Sigmoid colon (tissue), 7 donors: Measurements from ENCODE around the gene P2RY8. TPM values are rescaled to one million over a fixed set of nuclear protein-coding genes. Genes with fewer than 3 reads are reported as not detected.
A peak's percentile ranks its signal among the peaks of the same experiment; 100 is the strongest.
"Not testable (repeated sequence)": the region's sequence is repeated elsewhere in the genome, so short reads cannot be mapped to it uniquely, and the experiment has no call there.

Experiments
- DNase-seq: peaks from one replicate; pipeline ENCODE4 v3.0.0-alpha.2; 2019
- H3K27ac ChIP-seq, 4 donors: fragments of 200-600 bp; sonication (generic); one replicate each; pipeline ENCODE4 v1.5.1; 2016 to 2019; ENCODE audit warnings: mild to moderate bottlenecking in 1 of 4
- H3K27me3 ChIP-seq, 3 donors: fragments of 200-600 bp; sonication (generic); one replicate each; pipeline ENCODE4 v1.5.1; 2019; ENCODE audit warnings: mild to moderate bottlenecking in 1 of 3
- H3K36me3 ChIP-seq, 4 donors: fragments of 200-600 bp; sonication (generic); one replicate each; pipeline ENCODE4 v1.5.1; 2016 to 2019
- H3K4me1 ChIP-seq, 4 donors: fragments of 200-600 bp; sonication (generic); one replicate each; pipeline ENCODE4 v1.5.1; 2017 to 2019
- H3K4me3 ChIP-seq, 4 donors: fragments of 200-600 bp; sonication (generic); one replicate each; pipeline ENCODE4 v1.5.1; 2017 to 2019; ENCODE audit warnings: mild to moderate bottlenecking in 2 of 4, moderate library complexity in 1 of 4
- H3K9me3 ChIP-seq, 4 donors: fragments of 200-600 bp in 3 of 4; sonication (generic) in 3 of 4; one replicate each; pipeline versions ENCODE4 v1.5.1 to v1.6.1; 2013 to 2019
- EP300 ChIP-seq, 4 donors: sonication (generic); formaldehyde crosslinking; IDR thresholded peaks; one replicate each; pipeline ENCODE4 v1.6.1; 2017; ENCODE audit warnings: antibody characterized with exemption in 4 of 4
- POLR2A ChIP-seq, 2 donors: fragments of 450-650 bp; IDR thresholded peaks; one replicate each; pipeline ENCODE4 v1.6.1; 2016; ENCODE audit warnings: antibody characterized with exemption in 2 of 2, mild to moderate bottlenecking in 2 of 2, moderate library complexity in 2 of 2
- POLR2AphosphoS5 ChIP-seq, 4 donors: sonication (generic); formaldehyde crosslinking; IDR thresholded peaks; one replicate each; pipeline ENCODE4 v1.6.1; 2017; ENCODE audit warnings: antibody characterized with exemption in 4 of 4
- WGBS, 2 donors: extraction: QIAGEN DNeasy Blood & Tissue Kit; methylation state at CpG; one replicate each; pipeline ENCODE4 v1.1.7; 2013; 5-methylcytosine and 5-hydroxymethylcytosine counted together
- intact Hi-C: fragments of 100-400 bp; cut with DNase I; formaldehyde crosslinking; loops from one replicate; pipeline ENCODE4 v1.15.1; 2023
- polyA plus RNA-seq, 3 donors: library from polyadenylated mRNA; stranded (reverse); fragments of 200-250 nt; gene quantifications; one replicate each; pipeline ENCODE4 v1.2.3, GENCODE V29; 2013
- total RNA-seq, 4 donors: library from RNA; depleted of rRNA; stranded (reverse); fragments of >200 nt; gene quantifications; one replicate each; pipeline ENCODE4 v1.1.0, GENCODE V29; 2016
- TF ChIP-seq, protein P1 (sequence below), 4 experiments: fragments of 450-650 bp in 3 of 4; fragments of 200-600 bp in 1 of 4; IDR thresholded peaks; one replicate each; pipeline ENCODE4 v1.5.1; 2016 to 2019; ENCODE audit warnings: antibody characterized with exemption in 4 of 4, mild to moderate bottlenecking in 3 of 4, moderate library complexity in 2 of 4
- donor health status: healthy with polysubstance abuse.
- donor health status: Bipolar disorder and iron deficiency.
- donor health status: healthy.

Gene P2RY8
- total and polyA plus RNA-seq, 7 donors: 0.28 to 15.0 (median 0.87) TPM; not detected in 1

DNA sequence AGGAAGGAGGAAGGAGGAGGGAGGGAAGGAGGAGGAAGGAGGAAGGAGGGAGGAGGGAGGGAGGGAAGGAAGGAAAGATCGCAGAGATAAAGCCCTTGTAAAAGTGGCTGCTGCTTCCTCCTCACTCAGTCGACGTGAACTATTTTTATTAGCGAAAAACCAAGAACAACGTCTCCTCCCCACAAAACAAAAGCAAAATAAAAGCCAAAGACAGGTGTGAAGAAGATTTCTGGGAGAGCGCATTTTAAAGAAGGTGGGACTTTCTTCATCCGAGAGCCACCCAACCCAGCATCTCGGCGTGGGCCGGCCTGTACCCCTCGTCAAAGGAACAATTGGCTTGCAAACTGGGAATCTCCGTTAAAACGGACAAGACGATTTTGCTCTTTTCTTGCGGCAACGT is 43.6 kb downstream of the P2RY8 start:
- H3K27ac ChIP-seq: no peak overlapping the region
- H3K36me3 ChIP-seq: no peaks in the 10 kb centered on the region
- DNase-seq: peak; percentile 34
- H3K4me3 ChIP-seq: no peak overlapping the region
- intact Hi-C loops: no loop called here
- TF ChIP-seq EP300 (IDR thresholded peaks at IDR 0.05) (no peak), POLR2AphosphoS5 (IDR thresholded peaks at IDR 0.05) (no peak), POLR2A (IDR thresholded peaks at IDR 0.05) (no peak)
- TF ChIP-seq, protein P1, sequence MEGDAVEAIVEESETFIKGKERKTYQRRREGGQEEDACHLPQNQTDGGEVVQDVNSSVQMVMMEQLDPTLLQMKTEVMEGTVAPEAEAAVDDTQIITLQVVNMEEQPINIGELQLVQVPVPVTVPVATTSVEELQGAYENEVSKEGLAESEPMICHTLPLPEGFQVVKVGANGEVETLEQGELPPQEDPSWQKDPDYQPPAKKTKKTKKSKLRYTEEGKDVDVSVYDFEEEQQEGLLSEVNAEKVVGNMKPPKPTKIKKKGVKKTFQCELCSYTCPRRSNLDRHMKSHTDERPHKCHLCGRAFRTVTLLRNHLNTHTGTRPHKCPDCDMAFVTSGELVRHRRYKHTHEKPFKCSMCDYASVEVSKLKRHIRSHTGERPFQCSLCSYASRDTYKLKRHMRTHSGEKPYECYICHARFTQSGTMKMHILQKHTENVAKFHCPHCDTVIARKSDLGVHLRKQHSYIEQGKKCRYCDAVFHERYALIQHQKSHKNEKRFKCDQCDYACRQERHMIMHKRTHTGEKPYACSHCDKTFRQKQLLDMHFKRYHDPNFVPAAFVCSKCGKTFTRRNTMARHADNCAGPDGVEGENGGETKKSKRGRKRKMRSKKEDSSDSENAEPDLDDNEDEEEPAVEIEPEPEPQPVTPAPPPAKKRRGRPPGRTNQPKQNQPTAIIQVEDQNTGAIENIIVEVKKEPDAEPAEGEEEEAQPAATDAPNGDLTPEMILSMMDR (IDR thresholded peaks at IDR 0.05): no peak
- H3K27me3 ChIP-seq: no peaks in the 10 kb centered on the region
- no peaks in the 10 kb centered on the region for H3K4me1 ChIP-seq
- H3K9me3 ChIP-seq: peaks cover 0 to 6% (median 0%) of the 10 kb centered on the region in 4 donors
- 24 to 41% methylated on average over 16 of the region's 16 CpGs for WGBS, 2 donors

DNA sequence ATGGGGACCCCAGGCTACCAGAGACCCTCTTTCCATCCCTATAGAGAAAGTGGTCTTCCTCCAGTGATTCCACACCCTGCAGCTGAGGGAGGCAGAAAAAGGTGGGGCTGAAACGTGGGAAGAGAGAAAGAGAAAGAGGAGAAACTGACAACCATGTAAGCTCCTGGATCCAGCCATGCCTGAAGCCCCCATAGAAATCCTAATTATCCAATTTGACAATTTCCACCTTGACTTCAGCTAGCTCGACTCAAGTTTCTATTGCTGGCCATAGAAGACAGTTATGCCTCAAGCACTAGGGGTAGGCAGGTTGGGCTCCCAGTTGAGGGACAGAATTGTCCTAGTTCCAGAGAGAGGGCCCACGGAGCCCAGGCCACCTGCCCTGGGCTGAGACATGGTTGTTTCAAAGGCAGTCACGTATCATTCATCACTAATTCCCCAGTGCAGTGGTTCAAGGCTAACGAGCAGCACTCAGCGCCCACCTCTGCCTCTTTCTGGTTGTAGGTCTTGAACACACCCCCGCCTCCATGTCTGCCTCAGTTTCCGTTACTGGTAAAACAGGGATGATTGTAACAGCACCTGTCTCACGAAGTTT is 44.5 kb downstream of the P2RY8 start:
- H3K27ac ChIP-seq: no peak overlapping the region
- no peaks in the 10 kb centered on the region for H3K4me1 ChIP-seq
- peak; percentile 39 for DNase-seq
- TF ChIP-seq, protein P1 (IDR thresholded peaks at IDR 0.05): no peak
- no peak for TF ChIP-seq POLR2AphosphoS5 (IDR thresholded peaks at IDR 0.05)
- no peak for TF ChIP-seq POLR2A (IDR thresholded peaks at IDR 0.05)
- no peak for TF ChIP-seq EP300 (IDR thresholded peaks at IDR 0.05)
- intact Hi-C loops: no loop called here
- H3K9me3 ChIP-seq: peaks cover 0 to 6% (median 0%) of the 10 kb centered on the region in 4 donors
- H3K27me3 ChIP-seq: no peaks in the 10 kb centered on the region
- H3K36me3 ChIP-seq: no peaks in the 10 kb centered on the region
- 77 to 83% methylated on average over 9 of the region's 9 CpGs for WGBS, 2 donors
- H3K4me3 ChIP-seq: no peak overlapping the region

DNA sequence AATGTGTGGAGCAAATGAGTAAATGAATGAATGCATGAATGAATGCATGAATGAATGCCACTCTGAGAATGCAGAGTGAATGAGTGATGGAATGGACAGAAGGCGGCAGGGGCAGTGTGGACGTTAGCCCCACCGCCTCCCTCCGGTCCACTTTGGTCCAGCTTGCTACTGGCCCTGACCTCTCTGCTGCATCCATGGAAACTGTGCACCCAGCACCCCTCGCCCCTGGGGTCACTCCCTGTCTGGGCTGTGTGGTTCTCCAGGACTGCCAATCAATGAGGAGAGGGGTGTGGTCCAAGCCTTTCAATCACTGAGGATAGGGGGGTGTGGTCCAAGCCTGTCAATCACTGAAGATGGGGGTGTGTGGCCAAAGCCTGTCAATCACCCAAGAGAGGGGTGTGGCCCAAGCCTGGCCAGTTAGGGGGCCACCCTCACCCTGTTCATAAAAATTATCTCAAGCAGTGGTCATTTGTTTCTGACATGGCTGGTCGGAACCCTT is 45.1 kb downstream of the P2RY8 start:
- Histone ChIP-seq H3K4me3 (no peak overlapping the region), H3K4me1 (no peaks in the 10 kb centered on the region), H3K27me3 (no peaks in the 10 kb centered on the region), H3K36me3 (no peaks in the 10 kb centered on the region), H3K27ac (no peak overlapping the region), H3K9me3 (peaks cover 0 to 6% (median 0%) of the 10 kb centered on the region in 4 donors)
- DNase-seq: peak; percentile 39
- no peak for TF ChIP-seq POLR2A (IDR thresholded peaks at IDR 0.05)
- TF ChIP-seq, protein P1 (IDR thresholded peaks at IDR 0.05): no peak
- no peak for TF ChIP-seq EP300 (IDR thresholded peaks at IDR 0.05)
- no peak for TF ChIP-seq POLR2AphosphoS5 (IDR thresholded peaks at IDR 0.05)
- WGBS, 2 donors: 81 to 82% methylated on average over 6 of the region's 6 CpGs
- intact Hi-C loops: no loop called here

DNA sequence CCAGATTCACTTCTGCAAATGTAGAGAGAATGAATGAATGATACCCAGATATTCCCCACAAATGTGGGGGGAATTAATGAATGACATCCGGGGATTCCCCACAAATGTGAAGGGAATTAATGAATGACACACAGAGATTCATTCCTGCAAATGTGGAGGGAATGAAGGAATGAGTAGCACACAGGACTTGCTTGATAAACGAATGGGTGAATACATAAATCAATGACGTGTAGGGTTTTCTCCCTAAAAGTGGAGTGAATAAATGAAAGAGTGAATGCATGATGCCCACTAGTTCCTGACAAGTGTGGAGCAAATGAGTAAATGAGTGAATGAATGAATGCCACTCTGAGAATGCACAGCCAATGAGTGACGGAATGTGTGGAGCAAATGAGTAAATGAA is 45.7 kb downstream of the P2RY8 start:
- H3K4me3 ChIP-seq, H3K27ac ChIP-seq, DNase-seq, H3K27me3 ChIP-seq, H3K9me3 ChIP-seq, intact Hi-C loops, H3K36me3 ChIP-seq, H3K4me1 ChIP-seq: not testable (repeated sequence)
- WGBS, 2 donors: 97 to 99% methylated on average over 4 of the region's 4 CpGs

DNA sequence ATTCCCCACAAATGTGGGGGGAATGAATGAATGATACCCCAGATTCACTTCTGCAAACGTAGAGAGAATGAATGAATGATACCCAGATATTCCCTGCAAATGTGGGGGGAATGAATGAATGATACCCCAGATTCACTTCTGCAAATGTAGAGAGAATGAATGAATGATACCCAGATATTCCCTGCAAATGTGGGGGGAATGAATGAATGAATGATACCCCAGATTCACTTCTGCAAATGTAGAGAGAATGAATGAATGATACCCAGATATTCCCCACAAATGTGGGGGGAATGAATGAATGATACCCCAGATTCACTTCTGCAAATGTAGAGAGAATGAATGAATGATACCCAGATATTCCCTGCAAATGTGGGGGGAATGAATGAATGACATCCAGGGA is 46.3 kb downstream of the P2RY8 start:
- intact Hi-C loops, H3K4me3 ChIP-seq, H3K36me3 ChIP-seq, H3K27me3 ChIP-seq, H3K4me1 ChIP-seq, H3K27ac ChIP-seq, H3K9me3 ChIP-seq, DNase-seq: not testable (repeated sequence)
- WGBS, 2 donors: 83 to 100% methylated on average over 1 of the region's 1 CpG

DNA sequence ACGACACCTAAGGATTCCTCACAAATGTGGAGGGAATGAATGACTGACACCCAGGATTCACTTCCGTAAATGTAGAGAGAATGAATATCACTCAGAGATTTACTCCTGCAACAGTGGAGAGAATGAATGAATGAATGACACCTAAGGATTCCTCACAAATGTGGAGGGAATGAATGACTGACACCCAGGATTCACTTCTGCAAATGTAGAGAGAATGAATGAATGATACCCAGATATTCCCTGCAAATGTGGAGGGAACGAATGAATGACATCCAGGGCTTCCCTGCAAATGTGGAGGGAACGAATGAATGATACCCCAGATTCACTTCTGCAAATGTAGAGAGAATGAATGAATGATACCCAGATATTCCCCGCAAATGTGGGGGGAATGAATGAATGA is 47.6 kb downstream of the P2RY8 start:
- H3K27ac ChIP-seq, H3K9me3 ChIP-seq, H3K4me3 ChIP-seq, H3K27me3 ChIP-seq, H3K4me1 ChIP-seq, H3K36me3 ChIP-seq, DNase-seq, intact Hi-C loops: not testable (repeated sequence)
- 72 to 89% methylated on average over 5 of the region's 5 CpGs for WGBS, 2 donors
